HUDEP-2 (cell line): Measurements from ENCODE around the gene IGFL3.
"Not testable (repeated sequence)": the region's sequence is repeated elsewhere in the genome, so short reads cannot be mapped to it uniquely, and the experiment has no call there.

Experiments
- DNase-seq, 76 experiments: peaks; one replicate each; lab custom pipeline; 2025; ENCODE audit not compliant: unreplicated experiment in 76 of 76; lab: John Stamatoyannopoulos, UW

The IGFL3 gene

DNA sequence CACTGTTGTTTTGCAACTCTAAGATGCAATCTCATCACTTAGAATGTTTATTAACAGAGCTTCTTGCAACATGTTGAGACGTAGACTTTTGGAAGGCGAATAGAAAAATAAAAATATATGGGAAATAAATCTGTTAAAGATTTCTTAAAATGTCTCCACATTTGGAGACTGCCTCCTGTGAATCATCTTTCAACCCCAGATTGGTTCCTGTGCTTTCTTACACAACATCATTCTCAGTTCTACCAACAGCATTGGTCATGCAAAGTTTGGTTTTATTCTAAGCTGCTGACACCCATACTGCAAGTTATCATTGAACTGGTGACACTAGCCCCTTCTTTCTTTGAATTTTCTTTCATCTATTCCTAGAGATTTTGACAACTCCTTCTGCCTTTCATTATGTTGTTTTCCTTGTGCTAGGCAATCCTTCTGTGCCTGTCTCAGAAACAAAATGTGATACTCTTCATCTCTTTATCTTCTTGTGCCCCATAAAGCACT is 1.6 kb upstream of the IGFL3 start:
- no peak for DNase-seq

DNA sequence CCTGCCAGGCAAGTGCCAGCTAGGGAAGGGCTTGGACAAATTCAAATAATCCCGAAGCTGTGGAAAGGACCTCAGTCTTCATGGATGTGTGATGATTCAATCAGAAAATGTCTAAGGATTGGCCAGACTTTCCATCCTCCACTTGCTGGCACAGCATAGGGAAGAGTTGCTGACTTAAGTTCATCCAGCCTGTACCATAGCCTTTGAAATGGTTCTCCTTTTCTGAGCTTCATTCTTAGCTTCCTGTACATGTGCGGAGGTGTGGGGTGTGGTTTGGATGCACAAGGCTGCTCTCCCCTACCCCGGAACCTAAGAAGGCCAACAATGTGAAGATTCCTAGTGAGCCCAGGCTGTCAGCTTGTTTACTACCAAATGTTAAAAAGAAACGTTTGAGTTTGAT is 959 bp upstream of the IGFL3 start:
- no peak for DNase-seq

DNA sequence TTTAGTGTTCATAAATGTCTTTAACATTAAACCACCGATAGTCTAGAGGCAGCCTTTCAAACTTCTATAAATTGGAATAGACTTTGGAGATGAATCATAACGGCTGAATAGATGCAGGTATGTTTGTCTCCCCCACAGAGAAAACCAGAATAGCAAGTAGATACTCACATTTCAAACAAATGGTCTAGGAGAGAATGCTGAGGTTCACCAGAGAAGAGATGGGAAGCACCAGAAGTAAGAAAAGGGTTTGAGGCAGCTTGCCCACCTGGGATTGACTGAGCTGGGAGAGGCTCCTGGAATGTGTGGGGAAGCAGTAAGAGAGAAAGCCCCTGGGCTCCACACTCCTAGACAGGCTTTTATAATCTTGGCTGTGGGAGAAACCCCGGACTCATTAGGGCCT is 6.4 kb downstream of the IGFL3 start:
- DNase-seq = no peak

DNA sequence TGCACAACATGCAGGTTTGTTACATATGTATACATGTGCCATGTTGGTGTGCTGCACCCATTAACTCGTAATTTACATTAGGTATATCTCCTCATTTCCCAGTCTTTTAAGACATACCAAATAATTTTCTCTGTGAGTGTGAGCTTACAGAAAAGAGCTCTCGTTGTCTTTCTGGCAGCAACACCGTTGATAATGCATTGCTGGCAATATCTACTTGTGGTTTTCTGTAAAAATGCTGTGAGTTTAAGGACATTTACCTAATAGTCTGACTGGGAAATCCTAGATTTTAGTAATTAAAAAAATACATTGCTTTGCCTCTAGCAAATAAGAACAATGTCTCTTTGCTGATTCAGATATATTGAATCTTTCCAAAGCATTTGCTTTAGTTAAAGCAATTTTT is 8.4 kb downstream of the IGFL3 start:
- DNase-seq = no peak

DNA sequence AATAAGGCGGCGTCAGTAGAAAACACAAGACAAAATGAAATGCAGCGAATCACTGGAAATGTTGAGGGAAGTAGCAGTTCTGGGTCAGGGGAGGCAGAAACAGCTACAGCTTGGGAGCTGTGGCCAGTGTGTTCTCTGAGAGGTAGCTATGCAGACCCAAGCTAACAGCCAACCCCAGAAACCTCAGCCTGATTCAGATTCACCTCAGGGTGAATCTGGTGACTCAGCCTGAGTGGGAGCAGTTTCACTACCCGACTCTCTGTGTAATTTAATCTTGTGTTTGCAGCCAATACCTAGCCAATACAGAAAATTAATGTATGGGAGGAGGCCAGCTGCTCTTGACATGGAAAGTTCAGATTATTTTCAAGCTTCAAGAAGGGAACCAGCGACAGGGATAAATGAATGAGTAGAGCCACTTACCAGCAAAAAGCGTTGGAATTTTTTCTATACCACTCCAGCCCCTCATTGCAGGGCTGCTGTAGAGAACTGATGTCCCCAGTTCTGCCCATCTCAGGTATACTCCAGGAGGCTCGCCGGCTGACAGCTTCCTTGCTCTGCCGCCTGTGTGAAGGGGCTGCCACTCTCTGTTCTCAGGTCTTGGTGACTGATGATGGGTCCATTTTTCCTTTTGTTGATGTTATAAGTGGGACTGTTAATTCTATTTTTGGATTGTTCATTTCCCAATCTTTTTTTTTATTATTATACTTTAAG is 8.9 kb downstream of the IGFL3 start:
- DNase-seq = peak in 3 of 76 experiments; percentile 13 to 22 (median 19)

DNA sequence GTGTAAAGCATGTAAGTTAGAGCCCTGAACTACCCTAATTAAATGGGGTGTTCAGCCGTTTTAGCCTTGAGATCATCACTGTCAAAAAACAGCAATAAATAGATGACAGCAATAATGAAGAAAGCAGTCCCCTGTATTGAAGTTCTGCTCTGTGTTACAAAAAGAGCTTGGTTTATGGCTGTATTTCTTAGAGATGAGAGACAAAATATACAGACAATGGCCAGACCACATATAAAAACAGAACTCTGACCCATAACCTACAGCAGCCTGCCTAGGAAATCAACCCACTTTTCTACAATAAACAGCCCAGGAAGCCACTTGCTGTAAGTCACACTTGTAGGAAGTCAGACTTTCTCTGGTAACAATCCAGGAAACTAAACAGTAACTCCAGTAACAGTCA is 10.8 kb downstream of the IGFL3 start:
- DNase-seq = no peak

DNA sequence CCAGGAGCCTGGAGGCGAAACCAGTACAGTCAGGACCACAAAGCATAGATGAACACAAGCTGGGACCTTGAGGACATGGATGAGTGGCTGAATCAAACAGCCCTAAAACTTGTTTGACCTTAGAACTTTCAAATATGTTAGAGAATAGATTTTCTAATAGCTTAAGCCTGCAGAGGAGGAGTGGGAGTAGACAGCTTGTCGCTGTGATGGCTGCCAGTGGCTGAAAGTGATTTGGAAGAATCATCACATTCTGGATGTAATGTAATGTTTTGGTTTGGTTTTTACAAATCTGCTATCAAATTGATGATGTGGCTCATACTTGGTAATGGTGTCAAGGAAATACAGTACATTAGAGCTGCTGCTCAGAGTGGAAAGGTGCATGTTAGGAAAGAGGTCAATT is 12.0 kb downstream of the IGFL3 start:
- DNase-seq = no peak

DNA sequence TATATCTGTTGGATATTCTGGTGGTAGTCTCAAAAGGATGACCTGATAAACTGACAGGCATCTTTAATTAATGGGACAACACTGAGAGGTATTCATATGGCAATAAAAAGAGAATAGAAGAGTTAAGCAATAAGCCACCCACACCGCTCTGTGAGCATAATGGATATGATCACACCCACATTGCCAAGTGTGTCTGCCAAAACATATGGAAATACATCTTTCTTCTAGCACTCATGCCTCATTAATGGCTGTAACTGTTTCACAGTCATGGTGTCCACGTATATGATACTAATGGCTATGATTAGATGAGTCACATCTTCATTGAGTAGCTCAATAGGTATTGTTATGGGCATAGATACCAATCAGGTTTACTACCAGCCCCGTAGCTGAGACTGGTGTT is 13.1 kb downstream of the IGFL3 start:
- DNase-seq = no peak

DNA sequence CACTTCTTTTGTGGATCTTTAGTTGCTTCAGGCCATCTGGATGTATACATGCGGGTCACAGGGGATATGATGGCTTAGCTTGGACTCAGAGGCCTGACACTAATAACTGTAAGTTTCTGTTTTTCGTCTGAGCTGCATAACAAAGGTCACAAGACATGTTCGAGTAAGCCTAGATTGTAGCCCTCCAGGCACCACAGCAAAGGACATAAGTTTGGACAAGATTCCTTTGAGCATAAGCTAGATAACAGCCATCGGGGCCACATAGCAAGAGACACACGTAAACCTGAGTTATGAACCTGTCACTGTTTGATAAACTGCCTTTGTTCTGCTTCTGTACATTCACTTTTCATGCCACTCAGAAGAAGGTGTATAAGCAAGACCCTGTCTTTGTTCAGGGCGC is 14.6 kb downstream of the IGFL3 start:
- no peak for DNase-seq

DNA sequence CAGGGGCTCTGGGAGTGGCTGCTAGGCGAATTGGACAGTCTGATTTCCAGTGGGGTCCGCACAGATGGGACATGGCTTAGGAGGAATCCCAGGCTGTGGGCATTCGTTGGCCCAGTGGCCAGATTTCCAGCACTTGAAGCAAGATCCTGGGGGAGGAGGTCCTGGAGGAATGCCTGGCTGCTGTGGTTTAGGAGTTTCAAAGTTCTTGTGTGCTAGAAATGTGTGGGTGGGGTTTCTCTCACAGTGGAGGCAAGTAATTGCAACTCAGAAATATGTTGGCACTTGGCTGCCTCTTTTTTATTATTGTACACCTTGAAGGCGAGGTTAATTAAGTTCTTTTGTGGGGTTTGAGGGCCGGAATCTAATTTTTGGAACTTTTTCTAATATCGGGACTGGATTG is 17.1 kb downstream of the IGFL3 start:
- DNase-seq = no peak

DNA sequence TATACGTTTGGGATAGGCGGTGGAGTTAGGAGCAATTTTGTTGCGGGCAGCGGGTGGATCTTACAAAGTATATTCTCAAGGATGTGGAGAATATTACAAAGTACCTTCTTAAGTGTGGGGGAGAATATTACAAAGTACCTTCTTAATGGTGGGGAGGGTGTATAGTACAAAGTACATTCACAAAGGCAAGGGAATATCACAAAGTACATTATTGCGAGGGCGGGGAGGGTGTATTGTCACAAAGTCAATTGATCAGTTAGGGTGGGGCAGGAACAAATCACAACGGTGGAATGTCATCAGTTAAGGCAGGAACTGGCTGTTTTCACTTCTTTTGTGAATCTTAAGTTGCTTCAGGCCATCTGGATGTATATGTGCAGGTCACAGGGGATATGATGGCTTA is 22.2 kb downstream of the IGFL3 start:
- DNase-seq = not testable (repeated sequence)

DNA sequence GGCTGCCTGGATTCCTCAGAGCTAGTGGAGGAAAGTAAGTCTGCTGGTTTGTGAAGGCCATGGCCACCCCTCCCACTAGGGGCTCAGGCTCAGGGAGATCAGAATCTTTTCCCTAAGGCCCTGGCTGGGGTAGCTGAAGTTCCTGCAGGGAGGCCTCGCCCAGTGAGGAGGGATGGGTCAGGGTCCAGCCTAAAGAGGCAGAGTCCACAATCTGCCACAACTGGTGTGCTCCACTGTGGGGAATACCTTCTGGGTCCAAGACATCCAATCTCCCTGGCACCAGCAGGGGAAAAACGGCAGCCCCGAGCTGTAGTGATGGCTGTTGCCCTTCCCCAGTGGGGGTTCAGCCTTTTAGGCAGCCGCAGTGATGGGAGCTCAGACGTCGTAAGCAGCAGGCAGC is 23.2 kb downstream of the IGFL3 start:
- DNase-seq = no peak

DNA sequence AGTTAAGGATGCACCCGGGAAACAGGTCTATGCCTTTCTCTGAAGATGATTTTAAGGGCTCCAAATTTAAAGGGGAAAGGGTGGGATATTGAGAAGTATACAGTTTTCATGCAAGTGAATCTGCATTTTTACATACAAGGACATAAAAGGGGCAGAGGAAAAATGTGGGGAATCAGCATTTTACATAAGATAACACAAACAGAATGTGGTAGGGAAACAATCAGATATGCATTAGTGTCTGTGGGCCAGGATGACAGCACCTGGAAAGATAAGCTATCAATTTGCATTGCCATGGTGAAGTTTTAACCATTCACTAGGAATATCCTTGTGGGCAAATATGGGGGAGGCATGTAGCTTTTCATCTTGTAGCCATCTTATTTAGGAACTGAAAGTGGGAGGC is 24.1 kb downstream of the IGFL3 start:
- no peak for DNase-seq

DNA sequence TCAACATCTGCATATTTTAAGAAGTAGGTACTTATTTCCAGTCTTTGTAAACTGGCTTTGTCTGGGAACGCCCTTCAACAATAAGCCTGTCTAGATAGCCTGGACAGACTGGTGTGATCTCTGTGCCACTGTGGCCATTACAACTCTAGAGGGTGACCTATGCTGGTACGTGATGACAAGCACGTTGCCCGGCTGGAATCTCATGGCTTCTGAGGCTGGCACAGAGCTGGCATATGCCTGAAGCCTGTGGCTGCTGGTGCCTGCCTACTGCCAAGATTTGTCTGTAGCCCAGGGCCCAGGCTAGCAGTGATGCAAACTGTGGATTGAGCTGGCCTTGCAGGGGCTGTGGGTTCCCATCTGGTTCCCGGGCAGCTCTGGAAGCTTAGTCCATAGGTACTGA is 34.0 kb downstream of the IGFL3 start:
- DNase-seq = no peak

DNA sequence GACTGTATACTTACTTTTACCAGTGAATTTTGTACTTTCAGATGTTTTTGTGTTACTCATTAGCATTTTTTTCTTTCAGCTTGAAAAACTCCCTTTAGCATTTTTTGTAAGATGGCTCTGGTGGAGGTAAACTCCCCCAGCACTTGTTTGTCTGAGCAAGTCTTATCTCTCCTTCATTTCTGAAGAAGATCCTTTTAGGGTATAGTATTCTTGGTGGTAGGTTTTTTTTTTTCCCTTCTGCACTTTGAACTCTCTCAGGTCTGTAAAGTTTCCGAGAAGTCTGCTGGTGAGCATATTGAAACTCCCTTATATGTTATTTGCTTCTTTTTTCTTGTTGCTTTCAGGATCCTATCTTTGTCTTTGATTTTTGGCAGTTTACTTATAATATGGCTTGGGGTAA is 35.1 kb downstream of the IGFL3 start:
- no peak for DNase-seq

DNA sequence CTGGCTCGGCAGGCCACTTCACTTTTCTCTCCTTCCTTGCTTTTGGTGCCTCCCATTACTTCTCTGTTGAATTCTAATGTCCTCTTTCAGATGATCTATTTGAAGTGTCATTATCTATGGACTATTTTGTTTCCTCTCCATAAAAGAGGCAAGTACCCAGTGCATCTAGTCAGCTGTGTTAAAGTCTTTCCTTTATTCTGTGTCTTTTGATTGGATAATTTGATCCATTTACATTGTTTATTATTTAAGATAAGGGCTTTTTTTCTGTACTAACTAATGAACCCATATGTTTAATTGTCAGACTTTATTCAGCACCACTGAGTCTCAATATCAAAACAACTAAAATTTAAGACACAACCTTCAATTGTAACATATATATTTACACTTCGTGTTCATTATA is 36.4 kb downstream of the IGFL3 start:
- no peak for DNase-seq

DNA sequence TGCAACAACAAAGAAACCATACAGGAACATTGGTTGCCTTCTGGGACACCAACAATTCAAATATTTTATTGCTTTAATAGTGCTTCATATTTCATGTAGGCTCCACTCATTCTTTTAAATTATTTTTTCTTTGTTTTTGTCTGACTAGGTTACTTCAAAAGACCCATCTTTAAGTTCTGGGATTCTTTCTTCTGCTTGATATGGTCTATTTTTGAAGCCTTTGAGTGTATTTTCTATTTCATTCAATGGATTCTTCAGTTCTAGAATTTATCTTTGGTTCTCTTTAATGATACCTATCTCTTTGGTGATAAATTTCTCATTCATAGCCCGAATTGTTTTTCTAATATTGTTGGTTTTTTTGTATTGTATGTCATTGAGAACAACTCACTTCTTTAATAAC is 38.6 kb downstream of the IGFL3 start:
- DNase-seq = no peak

DNA sequence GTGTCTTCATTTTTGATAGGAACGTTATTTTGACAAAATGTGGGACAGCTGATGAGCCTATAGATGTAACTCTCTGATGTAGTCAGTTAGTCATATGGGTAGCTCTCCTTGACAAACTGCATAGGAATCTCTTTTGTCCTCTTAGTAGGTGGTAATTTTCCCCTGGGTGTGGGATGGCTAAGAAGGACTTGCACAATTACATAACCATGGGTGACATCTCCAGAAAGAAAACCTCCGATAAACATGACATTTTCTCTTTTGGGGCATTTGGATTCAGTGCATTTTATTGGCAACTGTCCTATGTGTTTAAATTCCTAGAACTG is 41.8 kb downstream of the IGFL3 start:
- DNase-seq = no peak

DNA sequence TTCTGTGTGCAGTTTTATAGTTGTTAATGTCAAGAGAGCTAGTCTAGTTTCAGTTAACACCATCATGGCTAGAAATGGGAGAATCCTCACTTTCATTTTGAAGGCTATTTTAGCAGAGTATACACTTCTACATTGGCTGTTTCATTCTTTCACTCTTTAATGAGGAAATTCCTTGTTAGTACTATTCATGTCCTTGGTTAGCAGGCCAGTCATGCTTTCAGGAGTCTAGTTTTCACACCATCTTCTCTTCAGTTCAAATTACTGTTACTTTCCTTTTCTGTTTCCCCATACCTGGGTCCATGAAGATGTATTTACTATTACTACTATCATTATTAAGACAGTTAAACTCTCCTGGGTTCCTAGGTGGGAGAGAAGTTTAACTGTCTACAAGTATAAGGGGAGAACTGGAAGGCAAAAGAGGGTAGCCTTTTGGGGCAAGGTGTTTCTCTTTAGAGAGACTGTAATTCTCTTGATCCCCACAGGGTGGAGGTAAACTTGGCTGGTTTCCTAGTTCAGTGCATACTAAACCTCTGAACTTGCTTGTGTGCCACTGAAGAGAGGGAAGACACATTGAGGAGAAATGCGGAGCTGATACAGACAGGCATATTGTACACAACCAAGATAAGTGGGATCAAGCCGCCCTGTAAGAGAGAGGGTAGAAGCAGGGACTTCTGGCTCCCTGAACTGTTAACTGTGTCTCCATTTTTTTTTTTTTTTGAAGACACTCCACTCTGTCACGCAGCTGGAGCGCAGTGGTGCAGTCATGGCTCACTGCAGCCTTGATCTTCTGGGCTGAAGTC is 42.4 kb downstream of the IGFL3 start:
- DNase-seq = peak in 45 of 76 experiments; percentile 10 to 79 (median 41)

DNA sequence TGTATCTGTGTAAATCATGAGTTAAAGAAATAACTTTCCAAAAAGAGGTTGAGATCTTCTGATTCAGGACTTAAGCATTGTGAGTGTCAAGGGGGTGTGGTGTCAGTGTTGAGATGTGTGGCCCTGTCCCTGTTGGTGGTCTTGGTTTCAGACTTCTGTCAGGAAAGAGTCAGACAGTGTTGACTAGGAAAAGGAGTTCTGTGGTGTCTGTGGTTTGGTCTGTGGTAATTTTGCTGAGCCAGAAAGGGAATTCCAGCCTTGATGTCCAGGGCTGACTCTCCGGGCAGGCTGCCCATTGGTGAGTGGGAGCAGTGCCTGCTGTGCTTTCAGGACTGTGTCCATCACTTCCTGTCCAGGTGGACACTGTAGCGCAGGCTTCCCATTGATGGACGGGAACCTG is 43.9 kb downstream of the IGFL3 start:
- no peak for DNase-seq

DNA sequence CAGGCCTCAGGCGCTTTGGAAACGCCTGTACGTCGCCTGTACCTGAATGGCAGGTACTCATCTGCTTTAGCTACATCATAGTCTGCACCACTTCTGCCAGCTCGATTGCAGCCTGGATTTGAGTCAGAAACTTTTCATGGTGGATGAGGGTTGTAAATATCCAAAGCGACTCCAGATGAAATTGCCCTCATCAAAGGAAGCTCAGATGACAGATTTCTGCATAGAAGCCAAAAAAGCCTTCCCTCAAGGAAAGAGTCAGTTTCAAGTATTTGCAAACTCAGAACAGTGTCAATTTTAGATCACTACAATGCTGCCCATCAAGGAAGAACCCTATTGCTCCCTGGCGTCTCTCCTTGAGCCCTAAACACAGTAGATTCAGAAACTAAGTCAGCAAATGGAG is 44.9 kb downstream of the IGFL3 start:
- DNase-seq = no peak

DNA sequence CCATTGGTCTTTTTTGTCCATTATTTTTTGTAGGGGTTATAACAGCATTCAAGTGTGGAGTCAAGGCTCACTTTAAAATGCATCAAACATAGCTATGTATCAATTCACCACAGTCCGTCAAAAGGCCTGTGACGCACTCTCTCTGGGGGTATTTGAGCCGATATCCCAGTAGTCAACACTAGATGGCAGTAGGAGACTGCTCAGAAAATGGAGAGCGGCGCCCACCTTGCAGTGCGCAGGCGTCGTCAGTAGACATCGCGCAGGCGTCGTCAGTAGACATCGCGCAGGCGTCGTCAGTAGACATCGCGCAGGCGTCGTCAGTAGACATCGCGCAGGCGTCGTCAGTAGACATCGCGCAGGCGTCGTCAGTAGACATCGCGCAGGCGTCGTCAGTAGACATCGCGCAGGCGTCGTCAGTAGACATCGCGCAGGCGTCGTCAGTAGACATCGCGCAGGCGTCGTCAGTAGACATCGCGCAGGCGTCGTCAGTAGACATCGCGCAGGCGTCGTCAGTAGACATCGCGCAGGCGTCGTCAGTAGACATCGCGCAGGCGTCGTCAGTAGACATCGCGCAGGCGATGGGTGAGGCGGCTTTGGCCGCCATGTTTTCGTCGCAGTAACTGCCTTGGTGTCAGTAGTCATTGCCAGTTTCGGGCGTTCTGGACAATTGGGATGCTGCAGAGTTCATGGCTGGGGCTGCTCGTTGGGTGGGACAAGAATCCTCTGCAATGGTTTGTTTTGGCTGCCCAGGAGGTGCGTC is 45.7 kb downstream of the IGFL3 start:
- DNase-seq = peak in 21 of 76 experiments; percentile 1 to 29 (median 8)
